Natural killer cell treated with Interleukin-12 subunit alpha and Interleukin-12 subunit beta and Interleukin-15 and Interleukin-18, amount 100 ng/mL, for 72 hours (primary cell): ENCODE measurements around the gene CASTOR1. TPM values are rescaled to one million over a fixed set of nuclear protein-coding genes. Genes with fewer than 3 reads are reported as not detected.

Source experiments
- ATAC-seq, 2 donors: fragments of 150-1000 bp; cut with Tn5 transposase in 1 of 2; sonication (Bioruptor Pico), chemical (Tn5 transposase) in 1 of 2; 2 replicates each; pipeline ENCODE4 v1.10.0; 2021
- DNase-seq: peaks from one replicate; pipeline ENCODE4 v3.0.0; 2022; ENCODE audit warnings: low spot score
- H3K27ac Mint-ChIP-seq, 2 donors: 1 replicate in 1 of 2; 2 replicates in 1 of 2; pipeline ENCODE4 v1.8.0; 2022; ENCODE audit warnings: mixed read lengths in 2 of 2, mild to moderate bottlenecking in 1 of 2, moderate library complexity in 1 of 2
- H3K27me3 Mint-ChIP-seq, 2 donors: 1 replicate in 1 of 2; 2 replicates in 1 of 2; pipeline ENCODE4 v1.8.0; 2022; ENCODE audit warnings: mixed read lengths in 2 of 2
- H3K36me3 Mint-ChIP-seq: one replicate; pipeline ENCODE4 v1.8.0; 2022; ENCODE audit warnings: mixed read lengths
- H3K4me1 Mint-ChIP-seq, 2 donors: 1 replicate in 1 of 2; 2 replicates in 1 of 2; pipeline ENCODE4 v1.8.0; 2022; ENCODE audit warnings: low read depth in 2 of 2, mixed read lengths in 2 of 2, mild to moderate bottlenecking in 1 of 2
- H3K4me3 Mint-ChIP-seq: one replicate; pipeline ENCODE4 v1.8.0; 2022; ENCODE audit warnings: mixed read lengths
- H3K9me3 Mint-ChIP-seq: 2 replicates; pipeline ENCODE4 v1.8.0; 2022; ENCODE audit warnings: mixed read lengths
- total RNA-seq, 2 donors: library from RNA; stranded (reverse); gene quantifications; one replicate each; pipeline ENCODE4 v1.2.3, GENCODE V29; 2022

CASTOR1 gene
- total RNA-seq, 2 donors from 2014 or later, result 4.0 to 4.4 TPM

GRCh38 chr22:30250039-30250565 is 39.2 kb downstream of the CASTOR1 start:
- DNase-seq, result no peak
- Mint-ChIP-seq H3K9me3 (no peaks in the 10 kb centered on the region), H3K4me1 (peaks cover 30 to 42% of the 10 kb centered on the region in 2 donors), H3K4me3 (no peak overlapping the region), H3K27ac (no peak overlapping the region), H3K36me3 (no peaks in the 10 kb centered on the region), H3K27me3 (peaks cover 18 to 29% of the 10 kb centered on the region in 2 donors)
- no peak for ATAC-seq

GRCh38 chr22:30249049-30250038 is 40.0 kb downstream of the CASTOR1 start:
- no peak for ATAC-seq
- H3K4me3 Mint-ChIP-seq, result no peak overlapping the region

DNA sequence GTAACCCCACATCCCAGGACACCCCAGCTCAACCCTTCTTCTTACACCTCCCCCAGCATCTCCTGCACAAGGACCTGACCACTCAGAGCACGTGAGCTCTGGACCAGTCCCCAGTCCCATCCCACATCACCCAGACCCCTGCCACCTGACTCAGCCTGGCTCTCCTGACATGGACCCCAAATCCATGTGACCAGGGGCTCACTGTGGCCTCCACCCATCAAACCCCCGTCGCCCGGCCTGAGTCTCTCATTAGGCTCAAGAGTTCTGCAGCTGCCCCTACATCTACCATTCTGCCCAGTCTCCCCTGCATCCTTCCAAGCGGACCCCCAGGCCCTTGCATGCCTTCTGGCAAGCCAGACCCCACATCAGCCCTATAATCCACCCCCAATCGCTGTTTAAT is 40.8 kb downstream of the CASTOR1 start:
- Mint-ChIP-seq H3K27ac (peak overlapping the region in 1 of 2 donors; percentile 40), H3K4me1 (peaks cover 30 to 42% of the 10 kb centered on the region in 2 donors), H3K36me3 (no peaks in the 10 kb centered on the region), H3K27me3 (peaks cover 18 to 29% of the 10 kb centered on the region in 2 donors), H3K4me3 (peak overlapping the region; percentile 39), H3K9me3 (no peaks in the 10 kb centered on the region)
- no peak for ATAC-seq
- no peak for DNase-seq

More at GRCh38 chr22:30249049-30250038, 40.0 kb downstream of the CASTOR1 start:
- Mint-ChIP-seq H3K9me3 (no peaks in the 10 kb centered on the region), H3K27me3 (peaks cover 18 to 29% of the 10 kb centered on the region in 2 donors), H3K36me3 (no peaks in the 10 kb centered on the region), H3K4me1 (peaks cover 30 to 42% of the 10 kb centered on the region in 2 donors), H3K27ac (peak overlapping the region in 1 of 2 donors; percentile 40)
- DNase-seq, result no peak

DNA sequence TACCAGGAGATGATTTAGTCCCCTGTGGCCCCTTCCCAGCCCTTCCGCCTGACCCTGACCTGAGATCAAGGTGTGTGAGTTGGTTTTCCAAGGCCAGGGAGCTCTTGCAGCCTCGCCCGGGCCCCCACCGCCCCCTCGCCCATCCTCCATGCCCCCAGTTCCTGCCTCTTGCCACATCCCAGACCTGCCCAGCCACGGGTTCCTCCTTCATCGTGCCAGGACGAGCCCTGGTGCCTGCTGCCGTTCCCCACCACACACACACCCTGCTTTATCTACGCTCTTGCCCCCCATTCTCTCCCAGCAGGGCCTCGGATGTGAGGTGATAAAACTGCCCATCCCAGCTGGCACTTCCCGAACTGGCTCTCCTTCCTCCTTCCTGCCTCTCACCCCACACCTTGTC is 41.3 kb downstream of the CASTOR1 start:
- Mint-ChIP-seq H3K27me3 (peaks cover 18 to 29% of the 10 kb centered on the region in 2 donors), H3K27ac (peak overlapping the region in 1 of 2 donors; percentile 40), H3K4me1 (peaks cover 29 to 39% of the 10 kb centered on the region in 2 donors), H3K9me3 (no peaks in the 10 kb centered on the region), H3K4me3 (peak overlapping the region; percentile 39), H3K36me3 (no peaks in the 10 kb centered on the region)
- no peak for DNase-seq
- no peak for ATAC-seq

DNA sequence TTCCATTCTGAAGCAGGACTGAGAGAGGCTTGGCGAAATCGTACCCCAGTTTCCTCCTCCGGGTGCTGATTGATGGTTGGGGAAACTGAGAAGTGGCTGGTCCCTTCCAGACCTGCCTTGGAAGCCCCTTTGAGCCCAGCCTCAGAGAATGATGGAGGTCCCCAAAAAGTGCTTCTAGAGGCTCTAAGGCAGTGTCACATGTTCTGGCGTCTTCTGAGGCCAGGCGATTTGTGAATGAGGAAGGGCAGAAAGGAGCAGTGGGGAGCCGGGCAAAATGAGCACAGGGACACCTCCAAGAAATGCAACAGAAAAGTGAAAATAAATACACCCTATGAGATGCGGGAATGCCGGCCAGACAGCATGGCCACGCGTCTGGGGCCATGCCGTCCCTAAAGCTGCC is 41.7 kb downstream of the CASTOR1 start:
- Mint-ChIP-seq H3K36me3 (no peaks in the 10 kb centered on the region), H3K4me1 (peaks cover 25 to 35% of the 10 kb centered on the region in 2 donors), H3K9me3 (no peaks in the 10 kb centered on the region), H3K27me3 (peaks cover 18 to 29% of the 10 kb centered on the region in 2 donors), H3K27ac (peak overlapping the region in 1 of 2 donors; percentile 6), H3K4me3 (peak overlapping the region; percentile 30)
- DNase-seq (no peak), ATAC-seq (no peak)

GRCh38 chr22:30246814-30247376 is 42.4 kb downstream of the CASTOR1 start:
- peak overlapping the region; percentile 91 for H3K4me3 Mint-ChIP-seq
- peak overlapping the region; percentile 15 to 60 for H3K27ac Mint-ChIP-seq
- no peaks in the 10 kb centered on the region for H3K36me3 Mint-ChIP-seq
- no peaks in the 10 kb centered on the region for H3K9me3 Mint-ChIP-seq
- peaks cover 18 to 29% of the 10 kb centered on the region in 2 donors for H3K27me3 Mint-ChIP-seq
- ATAC-seq (peak in 1 of 2 donors; percentile 5), DNase-seq (no peak)
- peaks cover 24 to 34% of the 10 kb centered on the region in 2 donors for H3K4me1 Mint-ChIP-seq

DNA sequence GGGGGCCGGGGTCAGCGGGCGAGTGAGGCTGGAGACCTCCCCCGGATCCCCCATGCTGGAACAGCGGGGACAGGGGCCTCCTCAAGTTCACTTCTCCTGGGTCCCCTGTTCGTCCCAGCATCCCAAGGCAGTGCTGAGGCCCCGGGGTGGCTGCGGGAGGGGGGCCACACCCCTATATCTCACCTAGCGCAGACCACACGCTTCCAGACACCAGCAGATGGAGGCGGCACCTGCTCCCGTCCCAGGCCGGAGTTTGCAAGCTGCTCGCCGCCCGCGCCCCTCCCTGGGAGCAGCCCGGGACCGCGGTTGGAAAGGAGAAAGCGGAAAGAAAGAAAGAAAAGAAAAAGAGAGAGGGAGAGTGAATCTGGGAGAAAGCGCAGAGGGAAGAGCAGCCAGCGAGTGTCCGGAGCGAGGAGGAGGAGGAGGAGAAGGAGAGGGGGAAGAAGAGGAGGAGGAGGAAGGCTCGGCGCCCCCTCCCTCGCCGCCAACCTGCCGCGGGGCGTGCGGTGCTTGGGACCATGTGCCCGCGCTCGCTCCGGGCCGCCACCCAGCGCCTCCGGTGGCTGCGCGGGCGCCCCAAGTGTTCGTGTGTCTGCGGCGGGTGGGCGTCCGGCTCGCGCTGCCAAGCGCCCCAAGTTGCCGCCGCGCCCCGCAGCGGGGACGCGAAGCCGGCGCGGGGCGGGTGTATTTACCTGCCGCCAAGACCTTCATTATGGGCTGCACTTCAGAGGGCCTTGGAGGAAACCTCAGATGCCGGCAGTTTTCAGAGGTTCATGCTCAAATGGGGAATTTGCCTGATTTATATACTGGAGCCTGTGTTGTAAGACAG is 43.1 kb downstream of the CASTOR1 start, which contains the start of gene LIF:
LIF (minus strand) TSS at position 775 of the 829 bp plus-strand sequence; CDS start at position 711, 64 bp downstream.
- no peaks in the 10 kb centered on the region for H3K36me3 Mint-ChIP-seq
- H3K27me3 Mint-ChIP-seq, result peaks cover 18 to 29% of the 10 kb centered on the region in 2 donors

GRCh38 chr22:30245181-30245984 is 43.9 kb downstream of the CASTOR1 start:
- DNase-seq, result no peak
- Mint-ChIP-seq H3K4me1 (peaks cover 24 to 34% of the 10 kb centered on the region in 2 donors), H3K27ac (peak overlapping the region; percentile 15 to 60), H3K27me3 (peaks cover 18 to 29% of the 10 kb centered on the region in 2 donors), H3K9me3 (no peaks in the 10 kb centered on the region), H3K4me3 (peak overlapping the region; percentile 91), H3K36me3 (no peaks in the 10 kb centered on the region)
- no peak for ATAC-seq

More for the DNA sequence above, 43.1 kb downstream of the CASTOR1 start, which contains the start of gene LIF:
- DNase-seq (no peak), ATAC-seq (peak; percentile 60 to 69)
- Mint-ChIP-seq H3K4me1 (peaks cover 24 to 34% of the 10 kb centered on the region in 2 donors), H3K27ac (peak within 1 kb of the TSS; percentile 15 to 60), H3K4me3 (peak within 1 kb of the TSS; percentile 91), H3K9me3 (no peaks in the 10 kb centered on the region)

- H3K4me3 Mint-ChIP-seq, result peak overlapping the region; percentile 91
- no peaks in the 10 kb centered on the region for H3K36me3 Mint-ChIP-seq
- ATAC-seq (no peak), DNase-seq (no peak)
- H3K27me3 Mint-ChIP-seq, result peaks cover 18 to 29% of the 10 kb centered on the region in 2 donors
- H3K4me1 Mint-ChIP-seq, result peaks cover 24 to 34% of the 10 kb centered on the region in 2 donors
- peak overlapping the region; percentile 28 to 65 for H3K27ac Mint-ChIP-seq
- H3K9me3 Mint-ChIP-seq, result no peaks in the 10 kb centered on the region
These were observed 44.7 kb downstream of the CASTOR1 start for GRCh38 chr22:30244641-30245040.

DNA sequence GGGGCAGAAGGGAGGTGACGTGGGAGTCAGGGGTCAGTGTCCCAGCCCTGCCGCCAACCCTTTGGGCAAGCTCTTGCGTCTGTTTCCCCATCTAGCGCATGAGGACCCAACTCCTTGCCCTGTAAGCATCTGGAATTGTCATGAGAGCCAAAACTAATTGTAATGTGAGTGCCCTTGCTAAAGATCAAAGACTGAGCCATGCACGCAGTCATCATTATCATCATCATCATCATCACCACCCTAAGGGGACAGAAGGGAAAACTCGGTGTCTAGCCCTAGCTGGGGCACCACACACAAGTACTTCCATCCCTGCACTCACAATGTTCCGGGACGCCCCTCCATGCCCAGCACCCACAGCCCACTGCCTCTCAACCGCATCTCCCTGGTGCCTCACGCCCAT is 45.2 kb downstream of the CASTOR1 start:
- H3K36me3 Mint-ChIP-seq, result no peaks in the 10 kb centered on the region

DNA sequence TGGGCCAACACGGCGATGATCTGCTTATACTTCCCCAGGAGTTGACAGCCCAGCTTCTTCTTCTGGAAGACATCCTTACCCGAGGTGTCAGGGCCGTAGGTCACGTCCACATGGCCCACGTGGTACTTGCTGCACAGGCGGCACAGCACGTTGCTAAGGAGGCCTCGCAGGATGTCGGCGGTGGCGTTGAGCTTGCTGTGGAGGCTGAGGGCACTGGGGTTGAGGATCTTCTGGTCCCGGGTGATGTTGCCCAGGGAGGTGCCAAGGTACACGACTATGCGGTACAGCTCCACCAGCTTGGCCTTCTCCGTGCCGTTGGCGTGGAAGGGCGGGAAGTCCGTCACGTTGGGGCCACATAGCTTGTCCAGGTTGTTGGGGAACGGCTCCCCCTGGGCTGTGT is 45.6 kb downstream of the CASTOR1 start:
- no peaks in the 10 kb centered on the region for H3K36me3 Mint-ChIP-seq
- peak overlapping the region in 1 of 2 donors; percentile 28 for H3K27ac Mint-ChIP-seq
- peaks cover 17 to 27% of the 10 kb centered on the region in 2 donors for H3K27me3 Mint-ChIP-seq
- ATAC-seq (no peak), DNase-seq (no peak)
- no peaks in the 10 kb centered on the region for H3K9me3 Mint-ChIP-seq
- H3K4me1 Mint-ChIP-seq, result peaks cover 23 to 31% of the 10 kb centered on the region in 2 donors
- peak overlapping the region; percentile 91 for H3K4me3 Mint-ChIP-seq

More for the DNA sequence above, 45.2 kb downstream of the CASTOR1 start:
- Mint-ChIP-seq H3K4me3 (peak overlapping the region; percentile 91), H3K27me3 (peaks cover 18 to 29% of the 10 kb centered on the region in 2 donors), H3K9me3 (no peaks in the 10 kb centered on the region), H3K27ac (peak overlapping the region; percentile 28 to 65), H3K4me1 (peaks cover 24 to 34% of the 10 kb centered on the region in 2 donors)
- DNase-seq, result no peak
- no peak for ATAC-seq
